GM23338 (cell line): ENCODE results near the gene GUCA2B. TPM values are rescaled to one million over a fixed set of nuclear protein-coding genes. Genes with fewer than 3 reads are reported as not detected.

ENCODE experiments used
- ATAC-seq: fragments of 200-7000 bp; cut with Tn5 transposase; 3 replicates; pipeline ENCODE4 v1.9.1; 2020
- DNase-seq: peaks from one replicate; pipeline ENCODE4 v3.0.0-alpha.2; 2015; ENCODE audit warnings: low spot score
- H2AFZ ChIP-seq: fragments of 200-600 bp; sonication (generic); 2 replicates; pipeline ENCODE4 v1.8.0; 2016; ENCODE audit warnings: antibody characterized with exemption, mild to moderate bottlenecking, moderate library complexity
- H3F3A ChIP-seq: fragments of 200-600 bp; sonication (generic); replicated peaks from 2 replicates; pipeline ENCODE4 v1.8.0; 2017; ENCODE audit warnings: antibody characterized with exemption, mixed run types, low read depth
- H3K27ac ChIP-seq: fragments of 200-600 bp; sonication (generic); 2 replicates; pipeline ENCODE4 v1.6.1; 2016; ENCODE audit warnings: low read depth
- H3K27me3 ChIP-seq: fragments of 200-600 bp; sonication (generic); 2 replicates; pipeline ENCODE4 v1.8.0; 2016; ENCODE audit warnings: mild to moderate bottlenecking, mixed run types, moderate library complexity; ENCODE audit not compliant: insufficient read depth
- H3K36me3 ChIP-seq: fragments of 200-600 bp; sonication (generic); 2 replicates; pipeline ENCODE4 v1.8.0; 2016; ENCODE audit warnings: mild to moderate bottlenecking; ENCODE audit not compliant: insufficient read depth
- H3K4me1 ChIP-seq: fragments of 200-600 bp; sonication (generic); 2 replicates; pipeline ENCODE4 v1.8.0; 2016; ENCODE audit warnings: mild to moderate bottlenecking, moderate library complexity; ENCODE audit not compliant: insufficient read depth
- H3K4me2 ChIP-seq: fragments of 200-600 bp; sonication (generic); 2 replicates; pipeline ENCODE4 v1.7.1; 2017; ENCODE audit warnings: mixed run types
- H3K4me3 ChIP-seq: fragments of 200-600 bp; sonication (generic); 2 replicates; pipeline ENCODE4 v1.6.1; 2016; ENCODE audit warnings: mixed run types
- H3K79me2 ChIP-seq: fragments of 200-600 bp; sonication (generic); replicated peaks from 2 replicates; pipeline ENCODE4 v1.8.0; 2017; ENCODE audit warnings: mild to moderate bottlenecking; ENCODE audit not compliant: insufficient read depth
- H3K9me2 ChIP-seq: fragments of 200-600 bp; sonication (generic); 2 replicates; pipeline ENCODE4 v1.8.0; 2017; ENCODE audit not compliant: insufficient read depth
- H4K20me1 ChIP-seq: fragments of 200-600 bp; sonication (generic); replicated peaks from 2 replicates; pipeline ENCODE4 v1.8.0; 2017; ENCODE audit warnings: mild to moderate bottlenecking; ENCODE audit not compliant: insufficient read depth
- H3K27ac Mint-ChIP-seq: 2 replicates; pipeline ENCODE4 v1.8.0; 2020; ENCODE audit warnings: inconsistent platforms, mild to moderate bottlenecking, moderate library complexity, mixed read lengths
- H3K27me3 Mint-ChIP-seq: 3 replicates; pipeline ENCODE4 v1.8.0; 2022; ENCODE audit warnings: low read depth, mild to moderate bottlenecking, moderate library complexity, mixed read lengths, inconsistent platforms; ENCODE audit not compliant: insufficient read depth, poor library complexity
- H3K36me3 Mint-ChIP-seq: 3 replicates; pipeline ENCODE4 v1.8.0; 2021; ENCODE audit warnings: low read depth, mild to moderate bottlenecking, inconsistent platforms, moderate library complexity, mixed read lengths
- H3K4me1 Mint-ChIP-seq: 3 replicates; pipeline ENCODE4 v1.8.0; 2020; ENCODE audit warnings: mild to moderate bottlenecking, inconsistent platforms, mixed read lengths
- H3K4me3 Mint-ChIP-seq: 3 replicates; pipeline ENCODE4 v1.8.0; 2021; ENCODE audit warnings: moderate library complexity, mild to moderate bottlenecking, inconsistent platforms, mixed read lengths
- H3K9me3 Mint-ChIP-seq: 3 replicates; pipeline ENCODE4 v1.8.0; 2020; ENCODE audit warnings: moderate library complexity, mild to moderate bottlenecking, inconsistent platforms, mixed read lengths
- CREB1 ChIP-seq: fragments of 250-450 bp; sonication (Bioruptor Pico); IDR thresholded peaks from 2 replicates; pipeline ENCODE4 v1.5.0; 2020; ENCODE audit warnings: low read depth, mild to moderate bottlenecking, moderate library complexity
- CTCF ChIP-seq, 2 experiments: fragments of 200-600 bp in 1 of 2; sonication (generic) in 1 of 2; conservative IDR thresholded peaks; 2 replicates each; pipeline versions ENCODE4 v1.5.1 to v1.6.1; 2016 to 2017; ENCODE audit warnings: antibody characterized with exemption in 2 of 2, low read depth in 2 of 2, mild to moderate bottlenecking in 2 of 2, moderate library complexity in 1 of 2
- ETS1 ChIP-seq: IDR thresholded peaks from 2 replicates; pipeline ENCODE4 v1.6.1; 2016; ENCODE audit warnings: antibody characterized with exemption
- EZH2 ChIP-seq: fragments of 200-600 bp; sonication (generic); IDR thresholded peaks from one replicate; pipeline ENCODE4 v1.8.0; 2017; ENCODE audit warnings: antibody characterized with exemption, mild to moderate bottlenecking, low read depth; ENCODE audit not compliant: unreplicated experiment
- EZH2phosphoT487 ChIP-seq: fragments of 200-600 bp; sonication (generic); IDR thresholded peaks from one replicate; pipeline ENCODE4 v1.8.1; 2018; ENCODE audit warnings: antibody characterized with exemption; ENCODE audit not compliant: unreplicated experiment
- JUNB ChIP-seq: IDR thresholded peaks from one replicate; pipeline ENCODE4 v1.6.1; 2016; ENCODE audit warnings: antibody characterized with exemption; ENCODE audit not compliant: unreplicated experiment
- NANOG ChIP-seq: IDR thresholded peaks from 2 replicates; pipeline ENCODE4 v1.6.1; 2016; ENCODE audit warnings: antibody characterized with exemption, borderline replicate concordance
- POLR2AphosphoS5 ChIP-seq: IDR thresholded peaks from 2 replicates; pipeline ENCODE4 v1.6.1; 2016; ENCODE audit warnings: antibody characterized with exemption, low read depth
- STAT1 ChIP-seq: IDR thresholded peaks from one replicate; pipeline ENCODE4 v1.6.1; 2016; ENCODE audit warnings: antibody characterized with exemption; ENCODE audit not compliant: unreplicated experiment
- ZNF114 ChIP-seq: fragments of 250-450 bp; sonication (Bioruptor Pico); IDR thresholded peaks from 2 replicates; pipeline ENCODE4 v1.5.0; 2020; ENCODE audit warnings: mild to moderate bottlenecking, moderate library complexity
- ZNF331 ChIP-seq: fragments of 250-450 bp; sonication (Bioruptor Pico); IDR thresholded peaks from 2 replicates; pipeline ENCODE4 v1.5.0; 2020; ENCODE audit warnings: low read depth, mild to moderate bottlenecking, moderate library complexity
- polyA plus RNA-seq: library from polyadenylated mRNA; unstranded; fragments of >200 nt; fragmentation: Nextera tagmentation; extraction: Ambion mirVana; gene quantifications from 2 replicates; pipeline ENCODE4 v1.2.1, GENCODE V29; 2016
- total RNA-seq: library from RNA; depleted of rRNA; stranded (reverse); fragments of >200 nt; shearing (Covaris generic); gene quantifications from 2 replicates; pipeline ENCODE4 v1.2.3, GENCODE V29; 2014
- TF ChIP-seq, protein P1 (sequence below): IDR thresholded peaks from one replicate; pipeline ENCODE4 v1.6.1; 2018; ENCODE audit warnings: antibody characterized with exemption; ENCODE audit not compliant: unreplicated experiment
- TF ChIP-seq, protein P2 (sequence below): fragments of 250-450 bp; sonication (Bioruptor Pico); IDR thresholded peaks from 2 replicates; pipeline ENCODE4 v1.5.0; 2020; ENCODE audit warnings: mild to moderate bottlenecking, moderate library complexity

GUCA2B gene
- total and polyA plus RNA-seq, 2 experiments from 2014 or later, result not detected

- ATAC-seq, result no peak
- no peak for TF ChIP-seq EZH2phosphoT487
- no peak for TF ChIP-seq POLR2AphosphoS5
- no peak for TF ChIP-seq CREB1 (CRISPR knock-in tag)
- TF ChIP-seq, protein P1, sequence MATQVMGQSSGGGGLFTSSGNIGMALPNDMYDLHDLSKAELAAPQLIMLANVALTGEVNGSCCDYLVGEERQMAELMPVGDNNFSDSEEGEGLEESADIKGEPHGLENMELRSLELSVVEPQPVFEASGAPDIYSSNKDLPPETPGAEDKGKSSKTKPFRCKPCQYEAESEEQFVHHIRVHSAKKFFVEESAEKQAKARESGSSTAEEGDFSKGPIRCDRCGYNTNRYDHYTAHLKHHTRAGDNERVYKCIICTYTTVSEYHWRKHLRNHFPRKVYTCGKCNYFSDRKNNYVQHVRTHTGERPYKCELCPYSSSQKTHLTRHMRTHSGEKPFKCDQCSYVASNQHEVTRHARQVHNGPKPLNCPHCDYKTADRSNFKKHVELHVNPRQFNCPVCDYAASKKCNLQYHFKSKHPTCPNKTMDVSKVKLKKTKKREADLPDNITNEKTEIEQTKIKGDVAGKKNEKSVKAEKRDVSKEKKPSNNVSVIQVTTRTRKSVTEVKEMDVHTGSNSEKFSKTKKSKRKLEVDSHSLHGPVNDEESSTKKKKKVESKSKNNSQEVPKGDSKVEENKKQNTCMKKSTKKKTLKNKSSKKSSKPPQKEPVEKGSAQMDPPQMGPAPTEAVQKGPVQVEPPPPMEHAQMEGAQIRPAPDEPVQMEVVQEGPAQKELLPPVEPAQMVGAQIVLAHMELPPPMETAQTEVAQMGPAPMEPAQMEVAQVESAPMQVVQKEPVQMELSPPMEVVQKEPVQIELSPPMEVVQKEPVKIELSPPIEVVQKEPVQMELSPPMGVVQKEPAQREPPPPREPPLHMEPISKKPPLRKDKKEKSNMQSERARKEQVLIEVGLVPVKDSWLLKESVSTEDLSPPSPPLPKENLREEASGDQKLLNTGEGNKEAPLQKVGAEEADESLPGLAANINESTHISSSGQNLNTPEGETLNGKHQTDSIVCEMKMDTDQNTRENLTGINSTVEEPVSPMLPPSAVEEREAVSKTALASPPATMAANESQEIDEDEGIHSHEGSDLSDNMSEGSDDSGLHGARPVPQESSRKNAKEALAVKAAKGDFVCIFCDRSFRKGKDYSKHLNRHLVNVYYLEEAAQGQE, result no peak
- TF ChIP-seq EZH2, result no peak
- TF ChIP-seq, protein P2, sequence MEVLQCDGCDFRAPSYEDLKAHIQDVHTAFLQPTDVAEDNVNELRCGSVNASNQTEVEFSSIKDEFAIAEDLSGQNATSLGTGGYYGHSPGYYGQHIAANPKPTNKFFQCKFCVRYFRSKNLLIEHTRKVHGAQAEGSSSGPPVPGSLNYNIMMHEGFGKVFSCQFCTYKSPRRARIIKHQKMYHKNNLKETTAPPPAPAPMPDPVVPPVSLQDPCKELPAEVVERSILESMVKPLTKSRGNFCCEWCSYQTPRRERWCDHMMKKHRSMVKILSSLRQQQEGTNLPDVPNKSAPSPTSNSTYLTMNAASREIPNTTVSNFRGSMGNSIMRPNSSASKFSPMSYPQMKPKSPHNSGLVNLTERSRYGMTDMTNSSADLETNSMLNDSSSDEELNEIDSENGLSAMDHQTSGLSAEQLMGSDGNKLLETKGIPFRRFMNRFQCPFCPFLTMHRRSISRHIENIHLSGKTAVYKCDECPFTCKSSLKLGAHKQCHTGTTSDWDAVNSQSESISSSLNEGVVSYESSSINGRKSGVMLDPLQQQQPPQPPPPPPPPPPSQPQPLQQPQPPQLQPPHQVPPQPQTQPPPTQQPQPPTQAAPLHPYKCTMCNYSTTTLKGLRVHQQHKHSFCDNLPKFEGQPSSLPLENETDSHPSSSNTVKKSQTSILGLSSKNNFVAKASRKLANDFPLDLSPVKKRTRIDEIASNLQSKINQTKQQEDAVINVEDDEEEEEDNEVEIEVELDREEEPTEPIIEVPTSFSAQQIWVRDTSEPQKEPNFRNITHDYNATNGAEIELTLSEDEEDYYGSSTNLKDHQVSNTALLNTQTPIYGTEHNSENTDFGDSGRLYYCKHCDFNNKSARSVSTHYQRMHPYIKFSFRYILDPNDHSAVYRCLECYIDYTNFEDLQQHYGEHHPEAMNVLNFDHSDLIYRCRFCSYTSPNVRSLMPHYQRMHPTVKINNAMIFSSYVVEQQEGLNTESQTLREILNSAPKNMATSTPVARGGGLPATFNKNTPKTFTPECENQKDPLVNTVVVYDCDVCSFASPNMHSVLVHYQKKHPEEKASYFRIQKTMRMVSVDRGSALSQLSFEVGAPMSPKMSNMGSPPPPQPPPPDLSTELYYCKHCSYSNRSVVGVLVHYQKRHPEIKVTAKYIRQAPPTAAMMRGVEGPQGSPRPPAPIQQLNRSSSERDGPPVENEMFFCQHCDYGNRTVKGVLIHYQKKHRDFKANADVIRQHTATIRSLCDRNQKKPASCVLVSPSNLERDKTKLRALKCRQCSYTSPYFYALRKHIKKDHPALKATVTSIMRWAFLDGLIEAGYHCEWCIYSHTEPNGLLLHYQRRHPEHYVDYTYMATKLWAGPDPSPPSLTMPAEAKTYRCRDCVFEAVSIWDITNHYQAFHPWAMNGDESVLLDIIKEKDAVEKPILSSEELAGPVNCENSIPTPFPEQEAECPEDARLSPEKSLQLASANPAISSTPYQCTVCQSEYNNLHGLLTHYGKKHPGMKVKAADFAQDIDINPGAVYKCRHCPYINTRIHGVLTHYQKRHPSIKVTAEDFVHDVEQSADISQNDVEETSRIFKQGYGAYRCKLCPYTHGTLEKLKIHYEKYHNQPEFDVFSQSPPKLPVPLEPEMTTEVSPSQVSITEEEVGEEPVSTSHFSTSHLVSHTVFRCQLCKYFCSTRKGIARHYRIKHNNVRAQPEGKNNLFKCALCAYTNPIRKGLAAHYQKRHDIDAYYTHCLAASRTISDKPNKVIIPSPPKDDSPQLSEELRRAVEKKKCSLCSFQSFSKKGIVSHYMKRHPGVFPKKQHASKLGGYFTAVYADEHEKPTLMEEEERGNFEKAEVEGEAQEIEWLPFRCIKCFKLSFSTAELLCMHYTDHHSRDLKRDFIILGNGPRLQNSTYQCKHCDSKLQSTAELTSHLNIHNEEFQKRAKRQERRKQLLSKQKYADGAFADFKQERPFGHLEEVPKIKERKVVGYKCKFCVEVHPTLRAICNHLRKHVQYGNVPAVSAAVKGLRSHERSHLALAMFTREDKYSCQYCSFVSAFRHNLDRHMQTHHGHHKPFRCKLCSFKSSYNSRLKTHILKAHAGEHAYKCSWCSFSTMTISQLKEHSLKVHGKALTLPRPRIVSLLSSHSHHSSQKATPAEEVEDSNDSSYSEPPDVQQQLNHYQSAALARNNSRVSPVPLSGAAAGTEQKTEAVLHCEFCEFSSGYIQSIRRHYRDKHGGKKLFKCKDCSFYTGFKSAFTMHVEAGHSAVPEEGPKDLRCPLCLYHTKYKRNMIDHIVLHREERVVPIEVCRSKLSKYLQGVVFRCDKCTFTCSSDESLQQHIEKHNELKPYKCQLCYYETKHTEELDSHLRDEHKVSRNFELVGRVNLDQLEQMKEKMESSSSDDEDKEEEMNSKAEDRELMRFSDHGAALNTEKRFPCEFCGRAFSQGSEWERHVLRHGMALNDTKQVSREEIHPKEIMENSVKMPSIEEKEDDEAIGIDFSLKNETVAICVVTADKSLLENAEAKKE (CRISPR knock-in tag), result no peak
- no peak for TF ChIP-seq ZNF114 (CRISPR knock-in tag)
- TF ChIP-seq ETS1, result no peak
- no peak for TF ChIP-seq CTCF (conservative IDR thresholded peaks at IDR 0.05; ENCODE audit: low read depth in 2 of 2)
- TF ChIP-seq NANOG, result no peak
- TF ChIP-seq STAT1, result no peak
- no peak for TF ChIP-seq JUNB
- TF ChIP-seq ZNF331, result no peak
These were observed 43.6 kb upstream of the GUCA2B start for GRCh38 chr1:42109600-42109999.

More at GRCh38 chr1:42109600-42109999, 43.6 kb upstream of the GUCA2B start:
- Histone ChIP-seq H3K9me2 (no peaks in the 10 kb centered on the region; the same call in 1 of the 2 replicates), H3K36me3 (no peaks in the 10 kb centered on the region), H3K4me1 (no peaks in the 10 kb centered on the region), H4K20me1 (no peaks in the 10 kb centered on the region), H3F3A (no peaks in the 10 kb centered on the region), H2AFZ (no peak overlapping the region), H3K27ac (no peak overlapping the region), H3K4me2 (no peak overlapping the region), H3K79me2 (no peaks in the 10 kb centered on the region), H3K4me3 (no peak overlapping the region), H3K27me3 (no peaks in the 10 kb centered on the region)
- Mint-ChIP-seq H3K9me3 (peaks cover 5% of the 10 kb centered on the region; the same call in 1 of the 3 replicates), H3K4me3 (no peak overlapping the region), H3K36me3 (no peaks in the 10 kb centered on the region; the same call in 2 of the 3 replicates), H3K27me3 (no peaks in the 10 kb centered on the region), H3K4me1 (no peaks in the 10 kb centered on the region), H3K27ac (no peak overlapping the region)
- no peak for DNase-seq
